GM10248 (cell line): ENCODE measurements around the gene HOGA1.

Experiments
- CTCF ChIA-PET: fragments of 300-600 bp; sonication (Branson Sonifier 250); formaldehyde crosslinking; extraction: SDS; loops from one replicate; lab custom pipeline; 2021; ENCODE audit warnings: antibody characterized with exemption; lab: Yijun Ruan, JAX
- POLR2A ChIA-PET: fragments of 350-650 bp; sonication (Branson Sonifier 250); formaldehyde crosslinking; extraction: SDS; loops from one replicate; lab custom pipeline; 2020; ENCODE audit warnings: antibody characterized with exemption; lab: Yijun Ruan, JAX
- DNase-seq: peaks from one replicate; pipeline ENCODE4 v3.0.0; 2012; ENCODE audit errors: extremely low spot score
- CTCF ChIP-seq: IDR thresholded peaks from 2 replicates; pipeline ENCODE4 v1.5.1; 2012; ENCODE audit warnings: mild to moderate bottlenecking, low read depth; ENCODE audit errors: extremely low read depth, missing control alignments, control extremely low read depth

The HOGA1 gene

GRCh38 chr10:97596101-97597082 is 12.2 kb downstream of the HOGA1 start:
- DNase-seq = no peak
- TF ChIP-seq CTCF = no peak
- ChIA-PET POLR2A (interaction anchor here (0.6 kb wide), 1 partner anchor 9 kb away, joined by 3 read pairs; no protein-coding TSS in a partner anchor), CTCF (no interaction called here)

- no peak for DNase-seq
- no peak for TF ChIP-seq CTCF
- ChIA-PET CTCF (interaction anchor here (1.0 to 2.0 kb wide), 4 partner anchors 10 to 64 kb away, joined by 3 to 10 read pairs (median 3); partner anchors contain the start of gene ANKRD2), POLR2A (no interaction called here)
These were observed 13.6 kb downstream of the HOGA1 start for GRCh38 chr10:97597778-97598177.

GRCh38 chr10:97598407-97599271 is 14.4 kb downstream of the HOGA1 start:
- ChIA-PET CTCF (interaction anchor here (1.0 to 2.0 kb wide), 4 partner anchors 9 to 65 kb away, joined by 3 to 10 read pairs (median 3); partner anchors contain the start of gene ANKRD2), POLR2A (no interaction called here)
- no peak for DNase-seq
- TF ChIP-seq CTCF = no peak

- CTCF ChIA-PET = interaction anchor here (2.0 kb wide), 1 partner anchor 27 kb away, joined by 10 read pairs; the partner anchor contains the start of gene ANKRD2
- no peak for DNase-seq
- POLR2A ChIA-PET = no interaction called here
- TF ChIP-seq CTCF = no peak
These were observed 15.1 kb downstream of the HOGA1 start for GRCh38 chr10:97599272-97599619.

GRCh38 chr10:97600616-97601015 is 16.4 kb downstream of the HOGA1 start:
- DNase-seq = no peak
- ChIA-PET POLR2A (no interaction called here), CTCF (interaction anchor here (1.1 kb wide), 1 partner anchor 10 kb away, joined by 4 read pairs; no protein-coding TSS in a partner anchor)
- TF ChIP-seq CTCF = no peak
